CD1c-positive myeloid dendritic cell (primary cell): ENCODE results near the gene CCDC137.

Experiments used
- DNase-seq: peaks from one replicate; pipeline ENCODE4 v3.0.0-alpha.2; 2016; ENCODE audit errors: extremely low spot score

CCDC137 gene

DNA sequence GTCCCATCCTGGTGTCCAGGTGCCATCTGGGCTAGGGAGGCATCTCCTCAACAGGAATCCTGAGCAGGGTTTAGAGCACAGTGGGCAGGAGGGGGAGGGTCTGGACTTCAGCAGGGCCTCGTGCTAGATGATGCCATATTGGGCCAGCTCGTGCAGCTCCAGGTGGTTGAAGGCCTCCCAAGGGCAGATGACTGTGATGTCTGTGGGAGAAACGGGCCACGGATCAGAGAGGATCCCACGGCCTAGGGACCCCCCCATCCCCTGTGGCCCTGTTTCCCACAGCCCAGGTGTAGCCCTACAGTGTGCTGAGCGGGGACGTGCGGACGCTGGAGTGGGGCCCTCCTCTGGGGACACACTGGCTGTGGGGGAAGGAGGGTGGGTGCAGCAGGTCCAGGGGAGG is 15.6 kb upstream of the CCDC137 start:
- no peak for DNase-seq

DNA sequence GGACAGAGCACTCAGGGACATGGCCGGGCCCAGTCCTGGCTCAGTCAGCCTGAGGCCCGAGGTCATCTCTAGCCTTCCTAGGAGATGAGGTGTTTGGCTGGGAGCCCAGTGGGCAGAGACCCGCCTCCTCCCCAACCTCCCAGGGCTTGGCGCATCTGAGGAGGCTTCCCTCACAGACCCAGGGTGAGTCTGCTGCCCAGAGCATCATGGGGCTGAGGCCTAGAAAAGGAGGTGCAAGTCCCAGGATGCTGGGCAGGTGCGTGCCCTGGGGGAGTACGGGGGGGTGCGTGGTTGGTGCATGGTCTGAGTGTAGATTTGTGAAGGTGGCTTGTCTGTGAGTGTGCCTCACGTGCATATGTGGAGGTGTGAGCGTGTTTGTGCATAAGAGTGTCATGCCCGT is 14.8 kb upstream of the CCDC137 start:
- no peak for DNase-seq

DNA sequence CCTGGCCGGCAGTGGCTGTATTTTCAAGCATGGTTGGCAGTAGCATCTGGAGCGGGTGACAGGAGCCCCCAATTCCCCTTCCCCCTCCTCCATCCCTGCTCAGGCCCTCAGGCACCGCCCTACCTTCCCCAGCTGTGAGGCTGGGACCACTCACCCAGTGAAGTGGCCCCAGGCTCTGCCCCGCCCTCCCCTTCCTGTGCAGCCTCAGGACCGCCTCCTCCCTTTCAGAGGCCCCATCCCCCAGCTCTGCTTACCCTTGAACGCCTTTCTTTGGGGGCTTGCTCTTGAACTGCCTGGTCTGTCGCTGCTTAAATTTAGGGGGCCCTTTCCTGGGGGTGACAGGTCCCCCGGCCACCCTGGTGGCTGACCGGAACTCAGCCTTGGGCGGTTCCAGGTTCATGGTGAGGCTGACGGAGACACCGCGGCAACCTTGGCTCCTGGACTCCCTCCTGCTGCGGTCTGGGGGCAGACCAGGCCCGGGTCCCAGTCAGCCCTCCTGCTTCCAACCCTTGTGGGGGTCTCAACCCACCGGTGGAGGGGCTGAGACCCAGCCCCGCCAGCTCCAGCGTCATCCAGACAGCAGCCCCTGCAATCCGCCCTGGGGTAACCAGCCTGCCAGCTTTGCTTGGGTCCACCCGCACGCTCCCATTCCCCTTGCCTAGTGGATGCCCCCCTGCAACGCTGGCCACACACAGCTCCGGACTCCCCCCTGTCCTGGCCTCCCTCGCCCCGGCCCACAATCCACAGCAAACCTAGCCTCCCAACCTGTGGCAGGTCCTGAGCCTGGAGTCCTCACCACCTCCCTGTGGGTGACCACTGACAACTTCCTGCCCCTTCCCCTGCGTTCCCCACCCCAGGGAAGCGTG is 13.4 kb upstream of the CCDC137 start:
- DNase-seq: no peak

DNA sequence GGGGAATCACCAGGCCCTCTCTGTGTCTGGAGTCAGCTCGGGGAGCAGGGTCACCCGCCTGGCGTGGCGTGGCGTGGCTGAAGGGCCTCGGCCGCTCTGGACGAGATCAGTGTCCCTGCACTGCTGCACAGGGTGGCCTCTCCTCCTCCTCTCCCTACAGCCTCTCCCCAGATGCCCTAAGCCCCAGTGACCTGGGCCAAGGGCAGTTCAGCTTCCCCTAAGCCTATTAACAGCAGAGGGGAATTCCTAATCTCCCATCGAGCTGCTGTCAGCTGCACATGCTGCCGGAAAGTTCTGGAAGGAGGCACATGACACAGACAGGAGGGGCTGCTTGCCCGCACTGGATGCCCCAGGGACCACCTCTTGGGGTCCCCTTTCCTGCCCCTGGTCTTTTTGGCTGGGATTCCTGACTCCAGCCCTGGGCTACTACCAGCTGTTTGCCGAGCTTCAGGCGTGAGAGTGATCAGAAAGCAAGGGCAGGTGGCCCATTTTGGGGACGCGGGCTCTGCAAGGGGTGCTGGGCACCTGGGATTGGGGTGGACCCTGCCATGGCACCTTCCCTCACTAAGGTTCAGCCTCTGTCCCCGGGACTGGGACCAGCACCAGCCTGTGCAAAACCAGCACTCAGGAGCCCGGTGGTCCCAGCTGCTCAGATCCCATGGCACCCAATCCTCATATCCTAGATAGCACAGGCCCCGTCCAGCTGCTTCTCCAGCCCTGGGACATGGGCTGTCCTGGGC is 11.0 kb upstream of the CCDC137 start:
- DNase-seq: peak; percentile 10

DNA sequence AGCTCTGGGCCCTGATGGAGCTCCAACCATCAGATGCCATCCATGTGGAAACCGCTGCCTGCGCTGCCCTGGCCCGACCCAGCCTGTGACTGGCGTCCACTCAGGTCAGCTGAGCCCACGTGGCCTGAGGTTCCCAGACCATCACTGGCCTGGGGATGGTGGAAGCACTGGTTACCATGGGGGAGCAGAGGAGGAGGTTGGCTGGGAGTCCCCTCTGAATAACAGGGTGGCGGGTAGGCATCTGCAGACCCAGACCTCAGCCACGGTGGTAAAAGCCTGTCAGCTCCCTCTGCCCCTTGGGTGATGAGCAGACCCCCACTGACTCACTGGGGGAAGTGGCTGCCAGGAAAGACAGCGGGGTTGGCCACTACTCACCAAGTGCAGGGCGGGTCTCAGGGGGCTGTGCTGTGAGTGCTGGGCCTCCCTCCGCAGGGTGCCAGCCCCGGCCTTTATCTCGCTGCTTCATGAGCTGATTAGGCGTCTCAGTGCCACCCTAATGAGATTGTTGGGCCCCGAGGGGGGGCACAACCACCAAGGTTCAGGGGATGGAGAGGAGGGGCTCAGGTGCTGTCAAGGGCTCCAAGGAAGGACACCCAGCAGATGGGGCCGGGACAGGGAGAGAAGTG is 10.3 kb upstream of the CCDC137 start, which contains the start of gene PDE6G:
Gene PDE6G (minus strand): TSS at position 425 of the 626 bp plus-strand sequence. CDS start 3,237 bp downstream, outside the sequence.
- no peak for DNase-seq

DNA sequence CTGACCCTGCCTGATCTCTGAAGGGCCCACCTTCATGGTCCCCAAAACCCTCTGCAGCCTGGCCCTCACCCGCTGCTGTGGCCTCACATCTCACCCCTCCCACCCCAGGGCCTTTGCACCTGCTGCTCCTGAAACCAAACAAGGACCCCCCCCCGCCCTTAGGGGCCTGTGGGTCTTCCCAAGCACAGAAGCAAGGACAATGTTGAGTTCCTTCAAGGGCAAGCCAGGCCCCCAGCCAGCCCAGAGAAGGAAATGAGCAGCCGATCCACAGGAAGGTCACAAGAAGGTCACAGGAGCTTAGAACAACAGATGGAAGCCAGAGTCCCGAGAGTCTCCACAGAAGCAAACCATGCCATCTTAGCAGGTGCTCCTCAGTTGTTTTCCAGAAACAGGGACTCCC is 9.7 kb upstream of the CCDC137 start:
- no peak for DNase-seq

DNA sequence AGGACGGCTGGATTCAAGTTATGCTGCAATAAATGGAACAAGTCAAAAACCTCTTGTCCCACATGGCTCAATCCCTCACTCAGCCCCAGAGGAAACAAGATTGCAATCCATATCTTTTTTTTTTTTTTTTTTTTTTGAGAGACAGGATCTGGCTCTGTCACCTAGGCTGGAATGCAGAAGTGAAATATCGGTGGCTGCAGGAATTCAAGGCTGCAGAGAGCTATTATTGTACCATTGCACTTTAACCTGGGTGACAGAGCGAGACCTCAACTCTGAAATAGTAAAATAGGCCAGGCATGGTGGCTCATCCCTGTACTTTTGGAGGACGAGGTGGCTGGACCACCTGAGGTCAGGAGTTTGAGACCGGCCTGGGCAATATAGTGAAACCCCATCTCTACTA is 7.5 kb upstream of the CCDC137 start:
- no peak for DNase-seq

DNA sequence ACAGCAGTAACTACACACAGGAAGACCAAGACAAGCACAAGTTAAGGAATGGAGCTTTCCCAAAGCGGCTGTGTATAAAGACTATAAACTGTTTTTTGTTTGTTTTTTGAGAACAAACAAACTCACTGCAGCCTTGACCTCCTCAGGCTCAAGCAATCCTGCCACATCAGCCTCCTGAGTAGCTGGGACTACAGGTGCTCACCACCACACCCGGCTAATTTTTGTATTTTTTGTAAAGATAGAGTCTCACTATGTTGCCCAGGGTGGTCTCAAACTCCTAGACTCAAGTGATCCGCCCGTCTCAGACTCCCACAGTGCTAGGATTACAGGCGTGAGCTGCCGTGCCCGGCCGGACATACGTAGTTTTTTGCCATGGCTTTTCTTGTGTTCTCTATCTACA is 6.1 kb upstream of the CCDC137 start:
- DNase-seq: no peak

DNA sequence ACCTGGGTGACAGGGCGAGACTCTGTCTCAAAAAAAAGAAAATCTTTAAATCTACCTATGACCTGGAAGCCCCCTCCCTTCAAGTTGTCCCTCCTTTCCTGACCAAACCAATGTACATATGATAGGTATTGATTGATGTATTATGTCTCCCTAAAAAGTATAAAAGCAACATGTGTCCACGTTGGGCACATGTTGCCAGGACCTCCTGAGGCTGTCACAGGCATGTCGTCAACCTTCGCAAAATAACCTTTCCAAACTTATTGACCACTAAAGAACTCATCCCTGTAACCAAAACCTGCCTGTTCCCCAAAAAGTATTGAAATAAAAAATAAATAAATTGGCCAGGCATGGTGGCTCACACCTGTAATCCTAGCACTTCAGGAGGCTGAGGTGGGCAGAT is 4.5 kb upstream of the CCDC137 start:
- no peak for DNase-seq

DNA sequence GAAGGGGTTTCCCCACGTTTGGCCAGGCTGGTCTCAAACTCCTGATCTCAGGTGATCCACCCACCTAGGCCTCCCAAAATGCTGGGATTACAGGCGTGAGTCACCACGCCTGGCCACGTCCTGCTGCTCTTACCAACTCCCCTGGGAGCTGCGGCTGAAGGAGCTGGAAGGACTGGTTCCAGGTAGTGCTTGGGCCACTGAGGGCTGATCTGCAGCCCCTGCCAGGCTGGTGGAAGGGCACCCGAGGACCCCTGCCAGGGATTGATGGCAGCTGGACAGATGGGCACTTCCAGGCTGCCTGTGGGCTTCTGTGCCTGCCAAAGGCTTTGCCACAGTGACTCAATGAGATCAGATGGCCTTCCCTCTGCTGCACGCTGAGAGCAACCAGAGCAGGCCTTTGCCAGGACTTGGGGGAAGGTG is 2.5 kb upstream of the CCDC137 start:
- DNase-seq: no peak

DNA sequence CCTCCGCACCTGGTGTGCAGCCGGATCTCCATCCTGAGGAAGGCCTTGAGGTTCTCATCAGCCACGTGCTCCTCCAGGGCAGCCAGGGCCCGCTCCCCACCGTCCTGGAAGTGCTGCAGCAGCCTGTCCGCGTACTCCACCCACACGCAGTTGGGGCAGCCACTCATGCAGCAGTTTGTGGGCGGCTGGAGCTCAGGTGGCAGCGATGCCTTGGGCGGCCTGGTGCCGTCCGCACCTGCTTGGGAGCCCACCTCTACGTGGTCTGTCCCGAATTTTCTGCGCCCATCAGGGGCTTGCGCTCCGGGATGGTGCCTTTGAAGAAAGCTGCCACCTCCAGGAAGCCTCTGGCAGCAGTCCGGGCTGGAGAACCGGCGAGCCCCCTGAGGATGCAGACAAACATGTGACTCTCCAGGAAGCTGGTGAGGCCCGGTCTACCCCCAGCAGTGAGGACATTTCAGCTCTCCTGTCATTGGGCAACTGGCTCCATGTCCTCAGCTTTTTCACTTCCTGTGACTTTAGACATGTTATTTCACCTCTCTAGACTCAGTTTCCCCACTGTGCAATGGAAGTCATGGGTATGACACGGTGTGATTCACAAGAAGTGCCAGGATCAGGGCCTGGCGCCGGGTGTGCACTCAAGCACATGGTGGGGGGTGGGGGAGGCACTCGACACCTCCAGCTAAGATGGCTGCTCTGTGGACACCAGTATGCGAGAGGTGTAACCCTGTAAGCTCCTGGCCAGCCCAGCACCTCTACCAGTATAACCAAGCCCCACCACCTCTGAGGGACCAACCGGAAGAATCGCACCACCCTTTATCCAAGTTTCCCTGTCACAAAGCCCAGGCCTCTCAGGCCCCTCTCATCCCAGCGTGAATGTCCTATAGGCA is 1.1 kb upstream of the CCDC137 start:
- peak; percentile 18 for DNase-seq

DNA sequence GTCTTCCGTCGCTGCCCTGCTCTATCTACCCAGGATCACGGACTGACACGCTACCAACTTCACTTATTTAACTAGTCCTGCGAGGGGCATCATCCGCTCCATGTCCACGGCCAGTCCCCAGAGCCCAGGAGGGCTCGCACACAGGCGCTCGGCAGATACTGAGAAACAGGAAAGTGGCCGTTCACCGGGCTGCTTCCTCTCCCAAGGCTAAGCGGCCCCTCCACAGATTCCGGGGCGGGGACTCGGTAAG is 520 bp upstream of the CCDC137 start:
- peak; percentile 33 for DNase-seq

DNA sequence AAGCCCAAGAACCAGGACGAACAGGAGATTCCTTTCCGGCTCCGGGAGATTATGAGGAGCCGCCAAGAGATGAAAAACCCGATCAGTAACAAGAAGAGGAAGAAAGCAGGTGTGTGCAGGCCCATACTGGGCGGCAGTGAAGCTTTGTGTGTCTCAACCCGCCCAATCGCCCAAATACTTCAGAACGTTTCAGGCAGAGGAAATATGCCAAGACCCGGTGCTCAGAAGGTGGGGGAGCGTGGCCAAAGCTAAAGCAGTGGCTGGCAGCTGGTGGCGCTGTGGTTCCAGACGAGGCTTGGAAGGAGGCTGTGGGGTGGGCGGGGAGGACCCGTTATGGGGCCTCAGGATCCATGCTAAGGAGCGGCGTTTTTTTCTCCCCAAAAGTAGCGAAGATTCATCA is 1.2 kb downstream of the CCDC137 start:
- no peak for DNase-seq

DNA sequence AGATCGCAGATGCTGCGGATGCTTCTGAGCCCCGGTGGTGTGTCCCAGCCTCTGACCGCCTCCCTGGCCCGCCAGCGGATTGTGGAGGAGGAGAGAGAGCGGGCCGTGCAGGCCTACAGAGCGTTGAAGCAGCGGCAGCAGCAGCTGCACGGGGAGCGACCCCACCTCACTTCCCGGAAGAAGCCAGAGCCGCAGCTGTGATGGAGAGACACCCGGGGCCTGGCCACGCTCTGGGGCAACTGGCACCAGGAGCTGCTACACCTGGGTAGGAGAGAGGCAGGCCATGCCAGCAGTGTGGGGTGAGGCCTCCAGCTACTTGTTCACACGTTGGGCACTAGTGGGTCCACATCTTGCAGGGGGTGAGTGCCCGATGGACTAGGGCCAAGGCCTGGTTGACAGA is 6.0 kb downstream of the CCDC137 start:
- DNase-seq: no peak

DNA sequence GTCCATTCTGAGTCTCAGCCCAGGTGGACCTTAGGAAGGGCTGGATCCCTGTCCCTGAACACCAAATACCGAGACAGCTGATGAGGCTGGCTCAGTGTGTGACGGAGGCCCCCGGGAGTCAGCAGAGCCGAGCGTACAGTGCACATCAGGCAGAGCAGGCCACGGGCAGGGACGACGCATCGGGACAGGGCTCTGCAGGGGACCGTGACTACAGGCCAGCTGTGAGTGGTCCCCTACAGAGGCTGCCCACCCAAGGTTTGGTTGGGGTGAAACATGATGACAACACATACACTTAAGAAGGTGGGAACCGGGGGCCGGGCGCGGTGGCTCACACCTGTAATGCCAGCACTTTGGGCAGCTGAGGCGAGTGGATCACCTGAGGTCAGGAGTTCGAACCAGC is 6.4 kb downstream of the CCDC137 start:
- DNase-seq: no peak

DNA sequence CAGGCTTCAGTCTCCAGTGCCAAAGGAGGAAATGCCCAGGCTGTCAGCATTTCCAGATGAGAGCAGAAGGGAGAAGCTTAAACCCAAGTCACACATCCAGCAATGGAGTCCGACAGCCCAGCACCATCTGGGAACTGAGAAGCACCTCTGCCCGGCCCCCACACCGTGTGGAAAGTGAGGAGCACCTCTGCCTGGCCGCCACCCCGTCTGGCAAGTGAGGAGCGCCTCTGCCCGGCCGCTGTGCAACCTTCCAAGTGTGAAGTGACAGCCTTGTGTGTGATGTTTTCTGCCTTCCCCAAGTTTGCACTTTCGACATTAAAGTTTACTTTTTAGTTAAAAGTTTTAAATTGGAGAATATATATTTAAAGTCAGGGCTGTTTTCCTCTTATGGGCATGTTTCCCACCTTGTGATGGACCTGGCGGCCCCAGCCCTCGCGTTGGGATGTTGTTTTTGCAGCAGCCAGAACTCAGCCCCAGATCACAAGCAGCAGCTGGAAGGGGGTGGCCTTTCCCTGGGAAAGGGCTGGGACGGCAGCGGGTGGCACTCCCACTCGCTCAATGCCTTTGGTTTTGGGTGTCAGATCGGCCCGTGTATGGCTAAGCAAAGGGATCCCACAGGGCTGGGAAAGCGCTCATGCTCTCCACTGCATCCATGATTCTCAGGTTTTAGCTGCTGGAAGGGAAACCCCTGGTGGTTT is 7.2 kb downstream of the CCDC137 start:
- no peak for DNase-seq

DNA sequence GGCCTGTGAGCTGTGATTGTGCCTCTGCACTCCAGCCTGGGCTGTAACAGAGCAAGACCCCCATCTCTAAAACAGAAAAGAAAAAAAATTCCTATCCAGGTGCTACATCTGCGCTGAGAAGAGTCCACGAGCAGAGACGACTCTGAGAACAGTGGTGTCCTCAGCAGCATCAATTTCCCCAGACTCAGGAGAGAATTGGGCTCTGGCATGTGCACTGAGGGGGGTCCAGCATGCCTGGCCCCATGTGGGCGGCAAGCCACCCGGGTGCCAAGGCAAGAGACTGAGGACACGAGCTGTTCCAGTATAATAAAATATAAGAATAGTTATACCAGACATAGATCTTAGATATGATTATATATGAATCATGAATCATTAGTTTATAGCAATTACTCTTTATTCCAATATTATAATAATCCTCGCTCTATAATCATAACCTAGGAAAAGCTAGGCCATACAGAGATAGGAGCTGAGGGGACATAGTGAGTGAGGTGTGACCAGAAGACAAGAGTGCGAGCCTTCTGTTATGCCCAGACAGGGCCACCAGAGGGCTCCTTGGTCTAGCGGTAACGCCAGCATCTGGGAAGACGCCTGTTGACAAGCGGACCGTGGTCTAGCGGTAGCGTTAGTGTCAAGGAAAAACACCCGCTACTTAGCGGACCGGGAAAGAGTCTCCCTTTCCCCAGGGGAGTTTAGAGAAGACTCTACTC is 9.1 kb downstream of the CCDC137 start:
- peak; percentile 14 for DNase-seq

DNA sequence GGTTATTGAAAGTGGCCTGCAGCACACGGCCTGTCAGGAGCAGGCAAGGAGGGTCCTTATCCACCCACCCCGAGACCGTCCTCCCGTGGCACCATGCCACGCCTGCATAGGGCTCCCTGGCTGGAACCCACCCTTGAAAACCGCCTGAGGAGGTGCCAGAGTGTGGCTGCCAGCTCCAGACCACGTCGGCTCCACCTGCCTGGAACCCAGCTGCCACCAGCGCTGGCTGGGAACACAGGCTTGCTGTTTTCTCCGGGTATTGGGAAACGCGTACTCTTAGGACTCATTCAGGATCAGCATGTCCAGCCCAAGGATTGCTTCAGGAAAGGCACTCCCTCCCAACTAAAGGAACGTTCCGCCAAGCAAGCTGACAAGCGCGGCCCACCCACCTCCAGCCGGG is 10.4 kb downstream of the CCDC137 start:
- no peak for DNase-seq

DNA sequence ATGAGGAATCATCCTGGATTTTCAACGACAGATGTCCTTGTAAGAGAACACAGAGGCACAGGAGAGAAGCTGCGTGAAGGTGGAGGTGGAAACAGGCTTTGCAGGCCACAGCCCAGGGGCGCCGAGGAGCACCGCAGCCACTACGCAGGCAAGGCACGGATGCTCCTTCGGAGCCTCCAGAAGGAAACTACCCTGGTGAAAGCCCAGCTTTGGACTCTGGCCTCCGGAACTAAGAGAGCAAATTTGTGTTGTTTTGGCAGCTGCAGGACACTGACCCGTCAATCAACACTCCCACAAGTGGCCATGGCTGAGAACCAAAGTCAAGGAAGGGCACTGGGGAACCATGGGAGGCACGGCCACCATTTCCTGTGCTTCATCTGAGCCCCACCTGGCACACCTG is 13.6 kb downstream of the CCDC137 start:
- no peak for DNase-seq

DNA sequence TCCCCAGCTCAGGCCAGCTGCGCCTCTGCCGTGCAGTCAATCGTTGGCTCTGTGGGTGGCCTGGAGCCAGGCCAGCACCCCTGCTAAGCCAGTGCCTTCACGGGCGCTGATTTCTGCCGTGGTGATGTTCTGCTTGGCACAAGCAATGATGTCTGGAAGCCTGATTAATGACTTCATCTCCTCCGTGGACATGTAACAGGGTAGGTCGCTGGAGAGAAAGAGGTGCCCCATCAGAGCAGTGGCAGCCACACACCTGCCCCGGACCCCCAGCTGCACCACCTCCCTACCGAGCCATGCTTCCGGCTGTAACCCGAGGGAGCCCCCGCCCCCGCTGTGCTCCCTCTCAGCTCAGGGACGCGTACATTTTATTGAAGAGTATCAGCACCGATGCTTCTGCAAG is 15.1 kb downstream of the CCDC137 start:
- no peak for DNase-seq
